Measurements from ENCODE around the gene THAP10.
"Not testable (repeated sequence)": the region's sequence is repeated elsewhere in the genome, so short reads cannot be mapped to it uniquely, and the experiment has no call there.

Gene THAP10

GRCh38 chr15:70867911-70868467, 24.2 kb downstream of the THAP10 start:
- Histone ChIP-seq H3K9me3 (ENCODE audit: control insufficient read depth, insufficient read depth, low read length) (no peaks in the 10 kb centered on the region), H3K36me3 (ENCODE audit: insufficient read depth, low read length) (no peaks in the 10 kb centered on the region), H3K4me1 (ENCODE audit: insufficient read depth, low read length) (no peaks in the 10 kb centered on the region; the same call in 1 of the 2 replicates), H3K9ac (ENCODE audit: low read depth, low read length) (no peak overlapping the region)

DNA sequence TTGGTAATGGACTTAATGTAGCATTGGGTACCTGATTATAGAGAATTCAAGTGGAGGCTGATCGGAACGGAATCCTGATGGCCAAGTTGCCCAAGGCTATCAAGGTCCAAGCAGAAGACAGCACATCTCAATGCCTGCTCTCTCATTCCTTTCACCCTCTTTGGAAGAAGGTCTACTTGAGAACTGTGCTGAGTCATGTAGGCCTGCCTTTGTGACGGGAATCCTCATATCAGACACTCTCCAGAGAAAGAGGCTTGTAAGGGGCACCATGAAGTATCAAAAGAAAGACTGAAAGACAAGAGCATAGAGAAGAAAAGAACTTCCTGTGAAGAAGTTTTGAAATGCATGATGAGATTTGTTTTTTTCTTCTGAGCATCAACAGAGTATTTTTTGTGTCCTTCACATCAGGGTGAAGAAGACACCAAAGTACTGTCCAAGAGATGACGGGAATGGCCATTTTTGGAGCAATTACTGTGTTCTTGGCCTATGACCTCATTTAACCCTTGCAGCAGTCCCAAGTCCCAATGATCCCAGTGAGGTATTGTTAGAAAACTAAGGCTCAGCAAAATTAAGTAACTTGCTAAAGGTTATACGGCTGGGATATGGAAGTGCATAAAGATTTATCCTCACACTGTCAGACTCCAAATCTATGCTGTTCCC, 25.1 kb downstream of the THAP10 start:
- Histone ChIP-seq H3K4me1 (ENCODE audit: insufficient read depth, low read length) (no peaks in the 10 kb centered on the region; the same call in 1 of the 2 replicates), H3K9me3 (ENCODE audit: control insufficient read depth, insufficient read depth, low read length) (no peaks in the 10 kb centered on the region), H3K36me3 (ENCODE audit: insufficient read depth, low read length) (no peaks in the 10 kb centered on the region), H3K9ac (ENCODE audit: low read depth, low read length) (no peak overlapping the region)

DNA sequence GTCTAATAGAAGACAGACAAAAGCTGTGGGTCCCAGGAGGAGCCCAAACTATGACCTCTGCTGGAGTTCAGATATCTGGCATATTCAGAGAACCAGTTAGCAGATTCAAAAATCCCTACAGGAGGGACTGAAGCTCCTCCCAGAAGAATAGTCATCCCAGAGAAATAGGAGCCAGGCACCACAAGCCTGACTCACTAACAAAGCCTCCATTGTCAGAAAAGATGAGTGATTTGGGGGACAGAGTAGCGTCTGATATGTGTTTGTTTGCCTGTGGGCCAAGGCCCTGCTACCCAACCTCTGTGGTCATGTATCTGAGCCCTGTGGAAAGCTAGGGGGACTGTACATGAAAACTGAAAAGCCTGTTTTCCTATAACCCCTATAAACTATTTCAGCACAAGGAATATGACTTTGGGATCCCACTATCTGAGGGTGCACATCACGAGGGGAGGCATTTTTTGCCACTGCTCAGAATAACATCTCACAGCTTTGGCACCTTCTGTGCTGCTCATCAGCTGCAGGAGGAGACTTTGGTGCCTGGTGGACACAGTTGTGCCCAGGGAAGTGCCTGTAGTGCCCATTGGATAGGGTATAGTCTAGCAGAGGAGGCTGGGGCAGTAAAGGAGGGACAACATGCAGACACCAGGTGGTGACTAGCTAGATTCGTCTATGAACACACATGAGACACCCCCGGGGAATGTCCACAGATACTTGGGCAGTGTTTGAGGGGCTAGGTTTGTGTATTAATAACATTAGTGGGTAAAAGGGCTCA, 28.6 kb downstream of the THAP10 start:
- Histone ChIP-seq H3K9me3 (ENCODE audit: control insufficient read depth, insufficient read depth, low read length) (no peaks in the 10 kb centered on the region), H3K36me3 (ENCODE audit: insufficient read depth, low read length) (no peaks in the 10 kb centered on the region), H3K9ac (ENCODE audit: low read depth, low read length) (no peak overlapping the region), H3K4me1 (ENCODE audit: insufficient read depth, low read length) (no peaks in the 10 kb centered on the region; the same call in 1 of the 2 replicates)

DNA sequence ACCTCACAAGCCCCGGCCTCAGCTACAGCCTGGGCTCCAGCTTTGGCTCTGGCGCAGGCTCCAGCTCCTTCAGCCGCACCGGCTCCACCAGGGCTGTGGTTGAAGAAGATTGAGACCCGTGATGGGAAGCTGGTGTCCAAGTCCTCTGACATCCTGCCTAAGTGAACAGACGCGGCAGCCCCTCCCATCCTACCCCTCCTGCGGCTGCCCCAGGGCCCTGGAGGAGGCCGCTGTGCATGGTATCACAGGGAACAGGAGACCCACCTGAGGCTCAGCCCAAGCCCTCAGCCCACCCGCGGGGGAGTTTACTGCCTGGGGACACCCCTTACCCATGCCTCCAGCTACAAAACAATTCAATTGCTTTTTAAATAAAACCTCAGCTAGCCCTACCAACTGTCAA, 32.2 kb downstream of the THAP10 start:
- Histone ChIP-seq H3K36me3 (ENCODE audit: insufficient read depth, low read length) (no peaks in the 10 kb centered on the region), H3K9ac (ENCODE audit: low read depth, low read length) (no peak overlapping the region), H3K4me1 (ENCODE audit: insufficient read depth, low read length) (no peaks in the 10 kb centered on the region; the same call in 1 of the 2 replicates), H3K9me3 (ENCODE audit: control insufficient read depth, insufficient read depth, low read length) (no peaks in the 10 kb centered on the region)

- H3K9me3 ChIP-seq (ENCODE audit: control insufficient read depth, insufficient read depth, low read length), result no peaks in the 10 kb centered on the region
- H3K36me3 ChIP-seq (ENCODE audit: insufficient read depth, low read length), result no peaks in the 10 kb centered on the region
- H3K4me1 ChIP-seq (ENCODE audit: insufficient read depth, low read length), result no peaks in the 10 kb centered on the region; the same call in 1 of the 2 replicates
These were observed 32.8 kb downstream of the THAP10 start for GRCh38 chr15:70859322-70859908.

DNA sequence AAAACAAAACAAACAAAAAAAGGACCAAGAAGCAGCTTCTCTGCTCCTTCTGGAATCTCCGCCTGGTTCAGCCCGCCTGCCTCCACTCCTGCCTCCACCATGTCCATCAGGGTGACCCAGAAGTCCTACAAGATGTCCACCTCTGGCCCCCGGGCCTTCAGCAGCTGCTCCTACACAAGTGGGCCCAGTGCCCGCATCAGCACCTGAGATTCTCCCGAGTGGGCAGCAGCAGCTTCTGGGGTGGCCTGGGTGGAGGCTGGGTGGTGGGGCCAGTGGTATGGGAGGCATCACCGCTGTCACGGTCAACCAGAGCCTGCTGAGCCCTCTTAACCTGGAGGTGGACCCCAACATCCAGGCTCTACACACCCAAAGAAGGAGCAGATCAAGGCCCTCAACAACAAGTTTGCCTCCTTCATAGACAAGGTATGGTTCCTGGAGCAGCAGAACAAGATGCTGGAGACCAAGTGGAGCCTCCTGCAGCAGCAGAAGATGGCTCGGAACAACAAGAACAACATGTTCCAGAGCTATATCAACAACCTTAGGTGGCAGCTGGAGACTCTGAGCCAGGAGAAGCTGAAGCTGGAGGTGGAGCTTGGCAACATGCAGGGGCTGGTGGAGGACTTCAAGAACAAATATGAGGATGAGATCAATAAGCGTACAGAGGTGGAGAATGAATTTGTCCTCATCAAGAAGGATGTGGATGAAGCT, 33.5 kb downstream of the THAP10 start:
- not testable (repeated sequence) for H3K36me3 ChIP-seq (ENCODE audit: insufficient read depth, low read length); H3K4me1 ChIP-seq (ENCODE audit: insufficient read depth, low read length); H3K9me3 ChIP-seq (ENCODE audit: control insufficient read depth, insufficient read depth, low read length); H3K9ac ChIP-seq (ENCODE audit: low read depth, low read length)

More at GRCh38 chr15:70859322-70859908, 32.8 kb downstream of the THAP10 start:
- H3K9ac ChIP-seq (ENCODE audit: low read depth, low read length), result no peak overlapping the region

DNA sequence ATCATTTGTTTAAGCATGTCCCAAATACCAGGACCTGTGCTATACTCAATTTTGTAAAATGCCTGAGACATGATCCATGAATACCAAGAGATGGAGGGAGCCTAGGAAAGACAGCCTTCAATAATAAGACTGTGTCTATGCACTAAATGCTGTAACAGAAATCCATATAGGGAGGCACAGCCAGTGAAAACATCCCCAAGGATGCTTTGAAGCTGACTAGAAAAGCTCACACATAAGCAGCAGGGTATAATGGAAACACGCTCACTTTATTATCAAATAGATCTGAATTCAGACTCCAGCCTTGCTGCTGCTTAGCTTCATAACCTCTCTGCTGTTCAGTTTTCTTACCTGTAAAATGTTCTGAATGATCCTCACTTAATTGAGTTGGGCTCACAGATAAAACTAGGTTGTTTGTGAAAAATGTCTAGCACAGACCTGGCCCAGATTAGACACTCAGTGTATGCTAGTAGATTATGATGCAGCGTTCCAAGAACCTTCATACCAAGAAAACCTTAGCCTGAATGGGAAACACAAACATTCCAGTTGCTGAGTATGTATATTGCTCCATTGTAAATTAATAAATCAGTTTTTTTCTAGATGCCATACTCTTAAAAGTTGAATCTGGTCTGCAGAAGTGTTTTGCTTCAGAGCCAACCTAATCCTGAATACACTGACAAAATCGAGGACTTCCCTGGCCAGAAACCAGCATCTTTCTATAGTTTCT, 34.5 kb downstream of the THAP10 start:
- H3K4me1 ChIP-seq (ENCODE audit: insufficient read depth, low read length), result peaks cover 2% of the 10 kb centered on the region
- no peaks in the 10 kb centered on the region for H3K36me3 ChIP-seq (ENCODE audit: insufficient read depth, low read length)
- H3K9ac ChIP-seq (ENCODE audit: low read depth, low read length), result no peak overlapping the region
- H3K9me3 ChIP-seq (ENCODE audit: control insufficient read depth, insufficient read depth, low read length), result no peaks in the 10 kb centered on the region

GRCh38 chr15:70856884-70857561, 35.2 kb downstream of the THAP10 start:
- Histone ChIP-seq H3K4me1 (ENCODE audit: insufficient read depth, low read length) (peaks cover 8% of the 10 kb centered on the region), H3K9ac (ENCODE audit: low read depth, low read length) (no peak overlapping the region), H3K36me3 (ENCODE audit: insufficient read depth, low read length) (no peaks in the 10 kb centered on the region)

GRCh38 chr15:70856177-70856883, 35.9 kb downstream of the THAP10 start:
- no peak overlapping the region for H3K9ac ChIP-seq (ENCODE audit: low read depth, low read length)
- H3K9me3 ChIP-seq (ENCODE audit: control insufficient read depth, insufficient read depth, low read length), result no peaks in the 10 kb centered on the region
- peaks cover 8% of the 10 kb centered on the region for H3K4me1 ChIP-seq (ENCODE audit: insufficient read depth, low read length)
- no peaks in the 10 kb centered on the region for H3K36me3 ChIP-seq (ENCODE audit: insufficient read depth, low read length)

More at GRCh38 chr15:70856884-70857561, 35.2 kb downstream of the THAP10 start:
- no peaks in the 10 kb centered on the region for H3K9me3 ChIP-seq (ENCODE audit: control insufficient read depth, insufficient read depth, low read length)

DNA sequence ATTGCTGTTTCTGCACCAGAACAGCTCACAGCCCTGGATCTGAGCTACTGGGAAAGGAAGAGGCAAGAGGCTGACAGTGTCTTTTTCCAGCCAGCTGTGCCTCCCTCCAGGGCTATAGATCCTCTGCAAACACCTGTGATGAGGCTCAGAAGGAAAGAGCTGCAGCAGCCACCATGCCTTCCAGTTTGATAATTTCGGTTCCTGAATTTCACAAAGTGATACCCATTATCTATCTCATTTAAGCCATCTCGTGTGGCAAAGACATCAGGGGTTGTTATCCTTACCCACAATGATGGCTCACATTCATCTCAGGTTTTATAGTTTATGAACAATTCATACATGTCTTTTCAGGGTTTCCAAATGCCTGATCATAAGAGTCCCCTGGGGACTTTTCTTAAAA, 36.5 kb downstream of the THAP10 start:
- peaks cover 8% of the 10 kb centered on the region for H3K4me1 ChIP-seq (ENCODE audit: insufficient read depth, low read length)
- no peaks in the 10 kb centered on the region for H3K36me3 ChIP-seq (ENCODE audit: insufficient read depth, low read length)
- no peak overlapping the region for H3K9ac ChIP-seq (ENCODE audit: low read depth, low read length)
- no peaks in the 10 kb centered on the region for H3K9me3 ChIP-seq (ENCODE audit: control insufficient read depth, insufficient read depth, low read length)

DNA sequence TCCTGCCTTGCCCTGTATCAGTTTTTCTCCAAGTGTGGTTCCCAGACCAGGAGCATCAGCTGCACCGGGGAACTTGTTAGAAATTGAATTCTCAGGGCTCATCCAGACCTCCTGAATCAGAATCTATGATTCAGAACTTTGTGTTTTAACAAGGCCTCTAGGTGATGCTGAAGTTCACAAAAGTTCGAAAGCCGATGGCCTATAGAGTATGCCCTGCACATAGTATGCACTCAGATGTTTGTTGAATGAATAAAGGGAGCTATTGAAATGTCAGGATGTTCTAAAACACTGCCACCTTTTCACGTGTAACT, 37.6 kb downstream of the THAP10 start:
- no peaks in the 10 kb centered on the region for H3K36me3 ChIP-seq (ENCODE audit: insufficient read depth, low read length)
- H3K9ac ChIP-seq (ENCODE audit: low read depth, low read length), result peak overlapping the region; percentile 76
- peaks cover 8% of the 10 kb centered on the region for H3K4me1 ChIP-seq (ENCODE audit: insufficient read depth, low read length)

DNA sequence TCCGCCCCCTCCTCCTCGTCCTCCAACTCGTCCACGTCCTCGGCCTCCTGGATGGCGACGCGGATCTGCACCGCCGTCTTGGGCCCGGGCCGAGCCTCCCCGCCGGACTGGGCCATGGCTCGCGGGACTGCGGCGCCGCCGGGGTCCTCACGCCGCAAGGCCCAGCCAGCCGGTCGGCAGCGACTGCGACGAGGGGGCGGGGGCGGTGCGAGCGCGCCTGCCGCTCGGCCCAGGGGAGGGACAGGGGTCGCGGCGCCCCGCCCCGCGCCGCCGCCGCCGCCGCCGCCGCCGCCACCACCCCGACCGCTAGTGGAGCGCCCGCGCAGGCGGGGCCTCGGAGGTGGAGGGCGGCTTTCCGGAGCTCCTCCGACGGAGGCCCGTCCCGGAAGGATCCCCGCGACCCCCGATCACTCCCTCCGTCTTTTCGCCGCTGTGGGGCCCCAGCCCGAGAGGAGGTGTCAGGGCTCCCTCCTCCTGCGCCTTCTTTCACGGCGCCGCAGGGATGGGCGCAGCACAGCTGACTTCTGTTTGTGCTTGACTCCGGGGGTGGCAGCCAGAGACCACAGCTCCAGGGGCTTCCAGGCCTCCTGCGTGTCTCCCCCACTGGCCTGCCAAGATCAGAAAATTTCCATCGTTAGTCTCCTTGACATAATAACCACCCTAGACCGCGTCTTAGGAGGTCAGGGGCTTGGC, 38.1 kb downstream of the THAP10 start, which contains the start of gene LARP6:
TSS of gene LARP6 (minus strand) at position 185 of the 693 bp plus-strand sequence. CDS start at position 116, 69 bp downstream.
- H3K4me1 ChIP-seq (ENCODE audit: insufficient read depth, low read length), result peaks cover 8% of the 10 kb centered on the region
- H3K36me3 ChIP-seq (ENCODE audit: insufficient read depth, low read length), result no peaks in the 10 kb centered on the region
- H3K9me3 ChIP-seq (ENCODE audit: control insufficient read depth, insufficient read depth, low read length), result no peaks in the 10 kb centered on the region
- H3K9ac ChIP-seq (ENCODE audit: low read depth, low read length), result peak within 1 kb of the TSS; percentile 77

More for the DNA sequence above, 37.6 kb downstream of the THAP10 start:
- no peaks in the 10 kb centered on the region for H3K9me3 ChIP-seq (ENCODE audit: control insufficient read depth, insufficient read depth, low read length)

Data from ES-I3 (cell line).